ENCODE measurements around the gene TRIM44.

GRCh38 chr11:35787013-35787504 lies 124.5 kb downstream of the TRIM44 start:
- TF ChIP-seq ZNF274 (IDR thresholded peaks at IDR 0.05; ENCODE audit: low read depth, low read length) = no peak
- no peak for TF ChIP-seq SUZ12 (IDR thresholded peaks at IDR 0.05; ENCODE audit: extremely low read depth, insufficient read depth, insufficient read length)
- no peak for TF ChIP-seq YY1 (IDR thresholded peaks at IDR 0.05; ENCODE audit: insufficient read depth, insufficient read length)

All from NT2/D1 (cell line).